IPS DF 19.7 (cell line): ENCODE measurements around the gene GPATCH8.
"Not testable (repeated sequence)": the region's sequence is repeated elsewhere in the genome, so short reads cannot be mapped to it uniquely, and the experiment has no call there.

ENCODE experiments used
- DNase-seq: peaks from one replicate; pipeline ENCODE4 v3.0.0-alpha.2; 2013; ENCODE audit warnings: low read depth, low spot score

Gene GPATCH8

DNA sequence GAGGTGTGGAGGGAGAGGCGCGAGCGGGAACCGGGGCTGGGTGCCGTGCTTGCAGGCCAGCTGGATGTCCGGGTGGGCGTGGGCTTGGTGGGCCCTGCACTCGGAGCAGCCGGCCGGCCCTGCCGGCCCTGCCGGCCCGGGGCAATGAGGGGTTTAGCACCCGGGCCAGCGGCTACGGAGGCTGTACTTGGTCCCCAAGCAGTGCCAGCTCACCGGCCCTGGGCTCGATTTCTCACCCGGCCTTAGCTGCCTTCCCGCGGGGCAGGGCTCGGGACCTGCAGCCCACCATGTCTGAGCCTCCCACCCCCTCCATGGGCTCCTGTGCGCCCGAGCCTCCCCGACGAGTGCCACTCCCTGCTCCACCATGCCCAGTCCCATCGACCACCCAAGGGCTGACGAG is 24.7 kb upstream of the GPATCH8 start:
- no peak for DNase-seq

DNA sequence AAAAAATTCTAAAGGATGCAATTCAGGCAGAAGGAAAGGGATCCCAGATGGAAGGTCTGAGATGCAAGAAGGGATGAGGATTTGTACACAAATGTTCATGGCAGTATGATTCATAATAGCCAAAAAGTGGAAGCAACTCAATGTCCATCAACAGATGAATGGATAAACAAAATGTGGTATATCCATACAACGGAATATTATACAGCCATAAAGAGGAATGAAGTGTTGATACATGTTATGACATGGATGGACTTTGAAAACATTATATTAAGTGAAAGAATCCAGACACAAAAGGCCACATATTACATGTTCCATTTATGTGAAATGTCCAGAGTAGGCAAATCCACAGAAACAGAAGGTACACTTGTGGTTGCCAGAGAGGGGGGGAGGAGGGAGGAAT is 23.9 kb upstream of the GPATCH8 start:
- DNase-seq = no peak

DNA sequence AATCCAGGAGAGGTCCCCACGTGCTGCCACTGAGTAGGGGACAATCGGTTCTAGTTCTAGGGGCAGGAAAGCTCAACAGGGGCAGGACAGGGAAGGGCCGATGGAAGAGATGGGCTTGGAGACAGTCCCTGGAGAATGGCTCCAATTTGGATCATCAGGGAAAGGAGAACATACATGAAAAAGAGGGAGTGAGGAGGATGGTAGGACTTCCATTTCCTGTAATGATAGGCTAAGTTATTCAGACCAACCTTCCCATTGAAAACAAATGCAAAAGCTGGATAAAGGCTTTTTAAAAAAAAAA is 20.4 kb upstream of the GPATCH8 start:
- DNase-seq = no peak

DNA sequence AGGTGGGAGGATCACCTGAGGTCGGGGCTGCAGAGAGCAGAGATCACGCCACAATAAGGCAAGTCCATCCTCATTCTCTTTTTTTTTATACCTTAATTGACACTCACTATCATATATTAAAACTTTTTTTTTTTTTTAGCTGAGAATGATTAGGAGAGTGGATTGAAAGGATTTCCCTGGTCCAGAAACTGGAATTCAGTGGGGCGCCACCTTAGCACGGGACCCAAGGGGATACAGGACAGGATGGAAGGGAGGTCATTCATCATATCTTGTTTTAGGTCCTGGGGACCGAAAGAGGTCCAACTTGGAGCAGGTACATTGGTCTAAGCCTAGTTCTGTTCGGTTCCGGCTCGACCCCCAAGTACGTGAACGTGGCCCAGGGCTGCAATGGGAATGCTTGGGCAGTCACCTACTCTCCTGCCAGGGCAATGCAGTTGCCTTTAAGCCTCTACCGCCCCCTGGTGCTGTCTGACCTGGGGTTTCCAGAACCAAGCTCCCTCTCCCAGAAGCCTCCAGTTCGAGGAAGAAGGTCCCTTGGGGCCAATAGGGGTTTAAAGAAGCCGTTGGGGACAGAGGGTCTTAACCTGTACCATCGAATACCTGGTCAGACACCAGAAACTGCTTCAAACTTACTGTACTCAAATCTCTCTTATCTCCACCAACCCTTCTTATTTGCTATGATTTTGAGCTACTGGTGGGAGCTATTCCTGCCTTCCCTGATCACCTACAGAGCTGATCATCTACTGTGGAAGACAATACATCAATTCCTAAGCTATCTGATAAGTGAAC is 19.9 kb upstream of the GPATCH8 start:
- no peak for DNase-seq

DNA sequence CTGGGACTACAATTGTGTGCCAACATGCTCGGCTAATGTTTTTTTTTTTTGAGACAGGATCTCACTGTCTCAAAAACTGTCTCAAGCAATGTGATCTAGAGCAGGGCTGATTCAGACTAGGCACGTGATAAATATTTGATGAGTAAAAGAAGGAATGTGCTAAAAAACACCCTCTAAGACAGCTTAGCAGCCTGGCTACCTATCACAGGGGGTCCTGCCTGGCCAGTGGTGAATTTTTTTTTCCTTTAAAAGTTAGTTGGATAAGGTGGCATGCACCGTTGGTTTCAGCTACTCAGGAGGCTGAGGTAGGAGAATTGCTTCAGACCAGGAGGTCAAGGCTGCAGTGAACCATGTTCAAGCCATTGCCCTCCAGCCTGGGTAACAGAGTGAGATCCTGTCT is 14.8 kb upstream of the GPATCH8 start:
- DNase-seq = no peak

DNA sequence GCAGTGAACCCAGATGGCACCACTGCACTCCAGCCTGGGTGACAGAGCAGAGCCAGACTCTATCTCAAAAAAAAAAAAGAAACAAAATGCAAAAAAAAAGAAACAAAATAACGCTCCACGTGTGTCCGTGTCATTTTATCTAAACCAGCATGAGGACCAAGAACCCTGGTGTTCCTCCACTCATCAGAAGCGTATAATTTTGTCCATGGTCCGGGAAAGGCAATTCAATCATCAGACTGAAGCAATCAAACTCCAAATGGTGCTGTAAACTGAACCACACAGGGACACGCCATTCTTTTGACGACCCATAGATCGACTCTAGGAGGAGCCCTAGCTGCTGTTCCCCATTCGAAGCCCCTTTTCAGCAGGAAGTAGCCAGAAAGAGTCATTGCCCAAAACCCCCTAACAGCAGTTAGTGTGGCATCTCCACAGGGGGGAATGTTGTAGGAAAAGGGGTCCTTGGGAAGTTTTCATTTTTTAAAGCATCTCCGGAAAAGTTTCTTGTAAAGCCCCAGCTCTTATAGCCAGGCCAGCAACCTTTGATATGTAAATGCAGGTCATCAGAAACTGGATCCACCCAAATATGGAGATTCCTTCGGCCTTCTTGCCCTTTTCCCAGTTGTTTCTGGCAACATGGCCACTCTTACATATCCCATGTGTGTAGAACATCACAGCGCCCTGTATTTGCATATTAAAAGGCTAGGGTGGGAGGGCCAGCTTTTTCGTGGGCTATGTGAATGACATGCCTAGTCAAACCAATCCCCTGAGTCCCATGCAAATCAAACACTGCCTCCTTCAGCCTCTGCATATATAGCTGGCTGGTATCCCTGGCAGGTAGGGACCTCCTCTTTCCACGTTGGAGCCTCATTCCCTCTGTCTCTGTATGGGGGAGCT is 8.3 kb upstream of the GPATCH8 start:
- peak; percentile 95 for DNase-seq

DNA sequence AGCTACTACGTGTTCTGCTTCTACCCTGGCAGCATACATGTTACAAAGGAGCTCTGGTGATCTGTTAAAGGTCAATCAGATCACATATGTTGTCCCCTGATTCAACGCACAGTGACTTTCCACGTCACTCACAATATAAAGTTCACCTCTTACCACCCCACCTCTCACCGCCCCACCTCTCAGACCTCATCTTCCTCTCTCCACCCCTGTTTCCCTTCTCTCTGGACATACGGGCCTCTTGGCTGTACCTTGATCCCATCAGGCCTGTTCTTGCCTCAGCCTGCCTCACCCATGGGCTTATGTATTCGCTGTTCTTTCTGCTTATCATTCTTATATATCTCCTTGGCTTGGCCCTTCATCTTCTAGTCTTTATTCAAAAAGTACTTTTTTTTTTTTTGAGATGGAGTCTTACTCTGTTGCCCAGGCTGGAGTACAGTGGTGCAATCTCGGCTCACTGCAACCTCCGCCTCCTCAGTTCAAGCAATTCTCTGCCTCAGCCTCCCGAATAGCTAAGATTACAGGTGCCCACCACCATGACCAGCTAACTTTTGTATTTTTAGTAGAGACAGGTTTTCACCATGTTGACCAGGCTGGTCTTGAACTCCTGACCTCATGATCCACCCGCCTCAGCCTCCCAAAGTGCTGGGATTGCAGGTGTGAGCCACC is 3.9 kb upstream of the GPATCH8 start:
- not testable (repeated sequence) for DNase-seq

DNA sequence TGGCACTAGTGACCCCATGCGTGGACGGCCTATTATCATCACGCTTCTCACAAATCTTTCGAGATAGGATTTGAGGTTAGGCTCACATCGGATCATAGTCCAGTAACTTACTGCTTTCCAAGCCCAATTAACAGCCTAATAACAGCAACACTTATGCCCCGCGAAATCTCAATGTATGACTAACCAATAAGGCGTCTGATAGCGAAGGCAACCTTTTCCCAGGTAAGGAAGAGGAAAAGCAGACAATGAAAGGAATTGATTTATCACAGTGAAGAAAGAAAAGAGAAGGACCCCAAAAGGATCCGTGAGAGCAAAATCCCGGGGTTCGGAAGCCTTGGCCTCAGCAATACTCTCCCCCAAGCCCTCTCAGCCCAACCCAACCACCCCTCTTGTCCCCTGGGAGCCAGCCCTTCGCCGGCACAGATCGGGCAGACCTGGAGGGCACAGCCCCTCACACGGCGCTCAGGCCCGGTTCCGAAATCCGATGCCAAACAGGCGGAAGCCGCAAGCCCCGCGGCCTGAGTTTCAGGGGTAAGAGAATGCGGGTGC is 534 bp downstream of the GPATCH8 start:
- DNase-seq = no peak

DNA sequence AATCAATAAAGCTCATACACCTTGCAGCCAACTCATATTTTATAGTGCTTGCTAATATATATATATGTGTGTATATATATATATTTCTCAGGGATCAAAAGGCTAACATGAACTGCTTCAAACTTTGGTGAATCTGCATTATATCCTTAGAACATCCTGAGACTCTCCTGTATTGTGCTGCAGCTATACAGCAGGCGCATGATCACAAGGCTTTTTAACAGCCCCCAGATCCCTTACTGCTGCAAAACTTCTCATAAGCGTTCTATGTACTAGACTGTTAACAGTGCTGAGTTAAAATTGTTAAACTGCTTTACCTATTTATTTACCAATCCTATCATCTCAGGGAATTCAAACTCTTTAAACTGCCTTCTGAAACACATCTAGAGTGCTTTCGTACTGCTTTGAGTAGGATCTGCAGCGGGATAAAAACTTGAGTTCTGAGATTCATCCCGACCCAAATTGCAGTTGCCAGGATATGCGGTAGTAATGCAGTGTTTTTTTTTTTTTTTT is 1.3 kb downstream of the GPATCH8 start:
- DNase-seq = no peak

DNA sequence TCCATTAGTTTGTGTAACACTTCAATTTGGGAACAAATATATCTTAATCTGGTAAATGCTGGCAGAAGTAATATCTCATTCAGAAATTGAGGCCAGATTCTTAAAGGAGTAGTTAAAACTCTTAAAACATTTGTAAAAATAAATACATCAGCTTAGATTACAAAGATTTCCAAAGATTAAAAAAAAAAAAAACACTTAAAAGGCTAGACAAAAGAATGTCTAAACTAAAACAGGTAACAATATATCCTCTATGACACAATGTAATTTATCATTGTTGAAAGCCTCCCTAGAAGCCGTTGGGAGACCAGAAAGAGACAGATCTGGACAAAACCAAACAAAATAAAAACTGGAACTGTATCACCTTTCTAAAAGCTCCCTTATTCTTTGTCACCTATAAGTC is 3.5 kb downstream of the GPATCH8 start:
- DNase-seq = no peak

DNA sequence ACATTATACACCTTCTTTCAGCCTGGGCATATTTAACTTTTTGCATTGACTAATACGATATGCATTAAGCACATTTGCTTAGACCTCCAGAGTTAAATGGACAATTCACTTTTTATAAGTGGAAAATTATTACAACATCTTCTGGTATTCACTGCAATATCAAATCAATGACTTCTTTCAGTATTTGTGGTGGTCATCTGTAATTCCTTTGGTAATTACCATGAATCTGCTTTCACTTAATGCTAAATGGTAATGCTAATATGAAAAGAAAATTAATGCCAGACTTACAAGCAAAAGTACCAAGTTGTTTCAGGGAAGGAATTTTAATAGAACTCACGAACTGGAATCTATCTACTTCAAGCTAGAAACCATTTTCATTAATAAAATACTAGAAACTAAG is 6.4 kb downstream of the GPATCH8 start:
- DNase-seq = no peak

DNA sequence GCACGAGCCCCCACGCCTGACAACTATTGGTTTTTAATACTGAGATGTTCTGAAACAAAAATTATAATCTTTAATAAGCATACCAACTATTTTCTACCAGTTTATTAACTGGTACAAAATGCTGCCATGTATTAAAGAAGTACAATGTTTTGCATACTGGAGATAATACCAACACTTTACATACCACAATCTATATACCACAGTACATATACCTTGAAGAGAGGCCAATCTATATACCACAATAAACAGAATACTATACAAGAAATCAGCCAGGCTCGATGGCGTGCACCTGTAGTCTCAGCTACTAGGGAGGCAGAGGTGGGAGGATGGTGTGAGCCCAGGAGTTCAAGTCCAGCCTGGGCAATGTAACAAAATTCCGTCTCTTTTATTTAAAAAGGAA is 9.9 kb downstream of the GPATCH8 start:
- no peak for DNase-seq

DNA sequence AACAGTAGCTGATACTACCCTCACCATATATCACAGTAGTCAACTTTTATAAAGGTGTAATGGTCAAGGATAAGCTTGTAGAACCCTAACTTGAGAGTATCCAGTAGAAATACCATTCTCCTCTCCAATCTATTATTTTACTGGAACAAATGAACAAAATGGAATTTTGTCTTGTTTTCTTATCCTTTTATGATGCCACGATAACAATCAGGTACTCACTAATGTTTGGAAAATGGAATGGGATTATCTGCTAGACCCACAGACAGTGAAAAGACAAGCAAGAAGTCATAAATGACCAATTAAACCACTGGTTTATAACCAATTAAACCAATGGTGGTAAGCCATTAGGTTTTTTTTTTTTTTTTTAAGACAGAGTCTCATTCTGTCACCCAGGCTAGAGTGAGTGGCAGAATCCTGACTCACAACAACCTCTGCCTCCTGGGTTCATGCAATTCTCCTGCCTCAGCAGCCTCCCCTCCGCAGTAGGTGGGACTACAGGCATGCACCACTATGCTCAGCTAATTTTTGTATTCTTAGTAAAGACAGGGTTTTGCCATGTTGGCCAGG is 10.4 kb downstream of the GPATCH8 start:
- DNase-seq = no peak

DNA sequence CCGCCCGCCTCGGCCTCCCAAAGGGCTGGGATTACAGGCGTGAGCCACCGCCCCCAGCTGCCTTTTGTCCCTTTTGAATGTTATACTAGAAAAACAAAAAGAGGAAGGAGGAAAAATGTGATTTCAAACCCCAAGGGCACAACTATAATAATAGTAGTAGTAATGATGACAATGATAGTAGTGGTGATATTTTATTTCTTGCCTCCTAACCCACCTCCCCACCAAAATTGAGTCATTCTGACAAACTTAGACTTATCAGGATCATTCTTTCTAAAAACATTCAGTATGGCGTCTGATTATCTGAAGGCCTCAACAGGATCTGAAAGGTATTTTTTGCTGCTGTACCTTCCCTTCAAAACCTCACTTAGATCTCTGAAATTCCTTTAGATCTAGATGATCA is 13.6 kb downstream of the GPATCH8 start:
- DNase-seq = no peak

DNA sequence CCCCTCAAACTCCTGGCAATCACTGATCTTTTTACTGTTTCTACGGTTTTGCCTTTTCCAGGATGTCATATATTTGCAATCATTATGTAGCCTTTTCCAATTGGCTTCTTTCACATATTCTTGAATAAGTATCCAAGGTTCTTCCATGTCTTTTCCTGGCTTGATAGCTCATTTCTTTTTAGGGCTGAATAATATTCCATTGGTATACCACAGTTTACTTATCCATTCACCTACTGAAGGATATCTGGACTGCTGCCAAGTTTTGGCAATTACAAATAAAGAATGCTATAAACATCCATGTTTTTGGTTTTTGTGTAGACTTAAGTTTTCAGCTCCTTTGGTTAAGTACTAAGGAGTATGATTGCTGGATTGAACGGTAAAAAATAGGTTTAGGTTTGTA is 16.0 kb downstream of the GPATCH8 start:
- no peak for DNase-seq

DNA sequence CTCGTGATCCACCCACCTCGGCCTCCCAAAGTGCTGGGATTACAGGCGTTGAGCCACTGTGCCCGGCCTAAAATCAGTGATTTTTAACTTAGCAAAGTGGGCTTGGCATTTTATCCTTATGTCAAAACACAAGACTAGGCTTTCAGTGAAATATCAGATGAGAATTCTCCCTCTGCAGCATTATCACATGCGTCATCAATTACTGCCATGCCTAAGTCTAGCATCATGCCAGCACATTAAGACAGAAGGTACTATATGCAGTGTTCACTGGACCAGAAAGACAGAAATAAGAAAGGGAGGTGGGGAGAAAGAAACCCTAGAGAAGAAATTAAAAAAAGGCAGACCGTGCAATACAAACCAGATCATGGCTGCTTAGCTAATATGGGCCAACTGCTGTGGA is 29.8 kb downstream of the GPATCH8 start:
- DNase-seq = no peak

DNA sequence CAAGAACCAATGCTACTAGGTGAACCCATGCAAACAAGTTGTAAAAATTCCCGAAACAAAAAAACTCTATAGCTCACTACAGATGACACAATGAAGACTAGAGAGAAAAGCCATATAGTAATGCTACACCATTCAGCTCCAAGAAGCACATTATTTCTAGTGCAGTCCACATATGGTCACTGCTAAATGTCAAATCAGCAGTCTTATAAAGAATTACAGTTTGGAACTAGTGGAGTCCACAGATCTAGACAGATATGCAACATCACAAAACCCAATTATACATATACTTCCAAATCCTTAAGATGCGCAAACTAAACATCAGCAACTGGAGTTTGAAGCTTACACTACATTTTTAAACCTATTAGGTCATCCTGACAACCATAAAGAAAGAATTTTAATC is 33.5 kb downstream of the GPATCH8 start:
- no peak for DNase-seq

DNA sequence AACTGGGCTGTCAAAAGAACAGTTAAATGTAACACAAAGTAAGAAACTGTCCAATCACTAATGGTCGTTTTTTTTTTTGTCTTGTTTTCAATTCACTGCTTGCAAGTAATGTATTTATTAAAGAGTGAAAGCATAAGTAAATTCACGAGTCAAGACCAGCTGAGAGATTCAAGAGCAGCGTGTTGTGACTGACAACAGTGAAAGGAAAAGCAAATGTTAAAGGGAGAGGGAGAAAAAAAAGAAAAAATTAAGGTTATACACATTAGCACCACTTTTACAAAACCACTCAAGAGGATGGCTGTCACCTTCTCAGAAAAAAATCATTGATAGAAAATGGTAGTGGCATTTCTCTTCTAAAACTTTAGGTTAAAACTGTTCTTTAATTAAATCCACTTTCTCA is 36.1 kb downstream of the GPATCH8 start:
- no peak for DNase-seq

DNA sequence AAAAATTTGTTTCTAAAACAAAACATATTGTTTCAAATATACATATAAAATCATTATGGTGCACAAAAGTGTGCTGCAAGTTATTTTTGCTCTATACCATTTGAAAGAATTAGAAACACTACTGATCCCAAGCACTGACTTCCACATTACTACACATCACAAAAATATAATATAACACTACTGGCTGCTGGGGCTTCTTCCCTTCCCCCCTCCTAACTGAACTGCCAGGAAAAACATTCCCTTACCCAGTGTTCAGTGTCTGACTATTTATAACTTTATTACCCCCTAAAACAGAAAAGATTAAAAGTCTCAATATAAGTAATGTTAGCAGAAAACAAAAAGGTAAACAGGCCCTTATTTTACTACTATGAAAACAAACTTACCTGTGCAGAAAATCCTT is 36.9 kb downstream of the GPATCH8 start:
- DNase-seq = no peak

DNA sequence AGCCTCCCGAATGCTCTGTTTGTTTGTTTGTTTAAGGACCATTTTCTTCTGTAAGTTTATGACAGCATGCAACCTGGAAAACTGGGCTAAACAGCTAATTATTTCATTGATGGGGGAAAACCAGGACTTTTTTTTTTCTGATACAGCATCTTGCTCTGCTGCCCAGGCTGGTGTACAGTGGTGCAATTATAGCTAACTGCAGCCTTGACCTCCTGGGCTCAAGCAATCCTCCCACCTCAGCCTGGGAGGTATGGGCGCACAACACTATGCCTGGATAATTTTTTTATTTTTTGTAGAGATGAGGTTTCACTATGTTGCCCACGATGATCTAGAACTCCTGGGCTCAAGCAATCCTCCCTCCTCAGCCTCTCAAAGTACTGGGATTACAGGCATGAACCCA is 37.3 kb downstream of the GPATCH8 start:
- no peak for DNase-seq

DNA sequence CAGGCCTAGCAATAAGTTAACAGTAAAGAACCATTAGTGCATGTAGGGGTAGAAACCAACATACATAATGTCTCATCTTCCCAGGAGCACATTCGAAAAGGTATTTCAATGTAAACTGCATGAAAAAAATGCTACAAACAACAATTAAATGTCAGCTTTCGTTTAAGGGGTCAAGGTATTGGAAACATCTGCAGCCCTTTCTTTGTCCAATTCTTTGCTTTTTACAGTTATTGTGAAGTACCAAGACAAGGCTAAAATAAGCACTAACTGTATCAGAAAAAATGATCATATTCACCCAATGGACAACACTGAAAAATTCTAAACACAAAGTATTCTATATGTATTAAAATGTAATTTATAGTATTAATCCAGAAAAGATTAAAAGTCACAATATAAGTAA is 37.9 kb downstream of the GPATCH8 start:
- DNase-seq = no peak

DNA sequence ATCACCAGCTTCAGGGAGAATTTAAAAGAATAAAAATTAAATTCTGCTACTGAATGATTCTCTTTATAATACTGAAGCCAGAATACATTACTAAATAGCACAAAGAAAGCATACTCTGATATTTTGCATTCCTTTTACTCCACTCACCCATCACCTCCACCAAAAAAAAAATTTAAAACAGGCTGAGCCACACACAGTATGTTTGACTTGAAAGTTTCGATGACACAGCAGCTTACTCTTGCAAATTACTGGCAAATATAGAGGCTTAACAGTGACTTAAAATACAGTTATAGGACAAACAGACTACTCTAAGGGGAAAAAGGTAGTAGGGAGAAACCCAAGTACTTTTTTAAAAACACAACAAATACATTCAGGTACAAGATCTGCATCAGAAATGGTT is 39.2 kb downstream of the GPATCH8 start:
- DNase-seq = no peak
